Lower lobe of right lung (tissue), 2 donors: Measurements from ENCODE around the gene RBFOX1. TPM values are rescaled to one million over a fixed set of nuclear protein-coding genes. Genes with fewer than 3 reads are reported as not detected.

Experiments used
- ATAC-seq, 2 donors: fragments of 200-7000 bp; cut with Tn5 transposase; one replicate each; pipeline ENCODE4 v1.9.1; 2020 to 2022; ENCODE audit warnings: mild to moderate bottlenecking in 2 of 2, moderate library complexity in 2 of 2
- DNase-seq: peaks from one replicate; pipeline ENCODE4 v3.0.0-alpha.2; 2020
- H3K27ac ChIP-seq: fragments of 200-600 bp; one replicate; pipeline ENCODE4 v1.8.0; 2022
- H3K27me3 ChIP-seq: fragments of 200-600 bp; one replicate; pipeline ENCODE4 v1.8.0; 2022; ENCODE audit warnings: low read depth
- H3K36me3 ChIP-seq: fragments of 200-600 bp; one replicate; pipeline ENCODE4 v1.8.0; 2022; ENCODE audit warnings: mild to moderate bottlenecking
- H3K4me1 ChIP-seq: fragments of 200-600 bp; one replicate; pipeline ENCODE4 v1.8.0; 2022
- H3K4me3 ChIP-seq: fragments of 200-600 bp; one replicate; pipeline ENCODE4 v1.8.0; 2022; ENCODE audit warnings: mild to moderate bottlenecking
- H3K9me3 ChIP-seq: fragments of 200-600 bp; one replicate; pipeline ENCODE4 v1.8.0; 2022
- CTCF ChIP-seq: fragments of 200-600 bp; IDR thresholded peaks from one replicate; pipeline ENCODE4 v1.8.0; 2022; ENCODE audit warnings: antibody characterized with exemption, mild to moderate bottlenecking
- intact Hi-C: fragments of 100-400 bp; cut with DNase I; formaldehyde crosslinking; loops from one replicate; pipeline ENCODE4 v1.11.0; 2022
- total RNA-seq: library from RNA; stranded (reverse); fragmentation: NEBNext Ultra II Directional; extraction: Animal tissue kit (Norgen Biotek cat#: 25700); gene quantifications from one replicate; pipeline ENCODE4 v1.2.1, GENCODE V29; 2021
- donor health status: DM: no; HTN: yes; CAD: no; lungs with severe emphysema.

The RBFOX1 gene
- total RNA-seq, 1 donor from 2014 or later = not detected

GRCh38 chr16:7689234-7689633 is 356.6 kb downstream of the RBFOX1 start:
- Histone ChIP-seq H3K4me1 (no peaks in the 10 kb centered on the region), H3K27ac (no peak overlapping the region), H3K36me3 (no peaks in the 10 kb centered on the region), H3K9me3 (no peaks in the 10 kb centered on the region), H3K4me3 (no peak overlapping the region), H3K27me3 (no peaks in the 10 kb centered on the region)
- intact Hi-C loops = no loop called here
- DNase-seq (no peak), ATAC-seq (no peak)
- TF ChIP-seq CTCF = no peak

GRCh38 chr16:7691533-7691932 is 358.9 kb downstream of the RBFOX1 start:
- DNase-seq (no peak), ATAC-seq (no peak)
- no peaks in the 10 kb centered on the region for H3K27me3 ChIP-seq
- no peaks in the 10 kb centered on the region for H3K36me3 ChIP-seq
- intact Hi-C loops = no loop called here
- H3K27ac ChIP-seq = no peak overlapping the region
- no peak overlapping the region for H3K4me3 ChIP-seq
- no peaks in the 10 kb centered on the region for H3K9me3 ChIP-seq
- no peaks in the 10 kb centered on the region for H3K4me1 ChIP-seq
- no peak for TF ChIP-seq CTCF

- no peak for TF ChIP-seq CTCF
- ATAC-seq = no peak
- no peak overlapping the region for H3K4me3 ChIP-seq
- H3K27ac ChIP-seq = no peak overlapping the region
- intact Hi-C loops = no loop called here
- H3K36me3 ChIP-seq = no peaks in the 10 kb centered on the region
- H3K27me3 ChIP-seq = no peaks in the 10 kb centered on the region
- no peak for DNase-seq
- H3K9me3 ChIP-seq = no peaks in the 10 kb centered on the region
- H3K4me1 ChIP-seq = no peaks in the 10 kb centered on the region
Measured at GRCh38 chr16:7703672-7704071, 371.0 kb downstream of the RBFOX1 start.

GRCh38 chr16:7705885-7706284 is 373.2 kb downstream of the RBFOX1 start:
- no peaks in the 10 kb centered on the region for H3K4me1 ChIP-seq
- no peak overlapping the region for H3K4me3 ChIP-seq
- ATAC-seq = no peak
- no peaks in the 10 kb centered on the region for H3K36me3 ChIP-seq
- H3K27ac ChIP-seq = no peak overlapping the region
- H3K27me3 ChIP-seq = no peaks in the 10 kb centered on the region
- no peaks in the 10 kb centered on the region for H3K9me3 ChIP-seq
- intact Hi-C loops = no loop called here
- DNase-seq = no peak
- TF ChIP-seq CTCF = no peak

GRCh38 chr16:7709186-7709585 is 376.5 kb downstream of the RBFOX1 start:
- no peak for ATAC-seq
- Histone ChIP-seq H3K4me1 (no peaks in the 10 kb centered on the region), H3K27ac (no peak overlapping the region), H3K4me3 (no peak overlapping the region), H3K36me3 (no peaks in the 10 kb centered on the region), H3K27me3 (no peaks in the 10 kb centered on the region), H3K9me3 (no peaks in the 10 kb centered on the region)
- intact Hi-C loops = no loop called here
- no peak for TF ChIP-seq CTCF
- DNase-seq = no peak

- intact Hi-C loops = no loop called here
- DNase-seq (no peak), ATAC-seq (no peak)
- H3K4me3 ChIP-seq = no peak overlapping the region
- no peaks in the 10 kb centered on the region for H3K9me3 ChIP-seq
- H3K4me1 ChIP-seq = no peaks in the 10 kb centered on the region
- no peaks in the 10 kb centered on the region for H3K36me3 ChIP-seq
- no peaks in the 10 kb centered on the region for H3K27me3 ChIP-seq
- TF ChIP-seq CTCF = no peak
- no peak overlapping the region for H3K27ac ChIP-seq
Measured at GRCh38 chr16:7713244-7713643, 380.6 kb downstream of the RBFOX1 start.
